ENCODE results near the gene SUGCT.

SUGCT gene

GRCh38 chr7:40542982-40543741 lies 408.4 kb downstream of the SUGCT start:
- no peak for DNase-seq

- no peak for DNase-seq
These were observed 409.5 kb downstream of the SUGCT start for GRCh38 chr7:40544221-40544723.

GRCh38 chr7:40544871-40545303 lies 410.1 kb downstream of the SUGCT start:
- DNase-seq: no peak

GRCh38 chr7:40545739-40546138 lies 410.9 kb downstream of the SUGCT start:
- no peak for DNase-seq

GRCh38 chr7:40546616-40547501 lies 412.1 kb downstream of the SUGCT start:
- no peak for DNase-seq

GRCh38 chr7:40549372-40550039 lies 414.7 kb downstream of the SUGCT start:
- DNase-seq: no peak

GRCh38 chr7:40551685-40552576 lies 417.1 kb downstream of the SUGCT start:
- no peak for DNase-seq

GRCh38 chr7:40560672-40561071 lies 425.9 kb downstream of the SUGCT start:
- DNase-seq: no peak

GRCh38 chr7:40566879-40567278 lies 432.1 kb downstream of the SUGCT start:
- DNase-seq: no peak

GRCh38 chr7:40569326-40569725 lies 434.5 kb downstream of the SUGCT start:
- DNase-seq: no peak

GRCh38 chr7:40570223-40570622 lies 435.4 kb downstream of the SUGCT start:
- no peak for DNase-seq

- DNase-seq: no peak
These were observed 437.0 kb downstream of the SUGCT start for GRCh38 chr7:40571796-40572195.

- no peak for DNase-seq
These were observed 438.1 kb downstream of the SUGCT start for GRCh38 chr7:40572810-40573465.

GRCh38 chr7:40579401-40579800 lies 444.6 kb downstream of the SUGCT start:
- DNase-seq: no peak

GRCh38 chr7:40580776-40581175 lies 446.0 kb downstream of the SUGCT start:
- DNase-seq: no peak

GRCh38 chr7:40582539-40582938 lies 447.7 kb downstream of the SUGCT start:
- no peak for DNase-seq

- DNase-seq: no peak
These were observed 449.1 kb downstream of the SUGCT start for GRCh38 chr7:40583667-40584444.

GRCh38 chr7:40584667-40585433 lies 450.0 kb downstream of the SUGCT start:
- DNase-seq: no peak

GRCh38 chr7:40586197-40586596 lies 451.4 kb downstream of the SUGCT start:
- DNase-seq: no peak

- DNase-seq: no peak
These were observed 452.6 kb downstream of the SUGCT start for GRCh38 chr7:40587419-40587818.

Measured in NCI-H1694 (cell line).